GM13976 (cell line): ENCODE data around the gene ADIPOR1.

ENCODE experiments used
- DNase-seq: peaks from one replicate; pipeline ENCODE4 v3.0.0; 2012; ENCODE audit warnings: low spot score
- in situ Hi-C: fragments of 300-500 bp; cut with MboI; formaldehyde crosslinking; loops from one replicate; pipeline ENCODE4 v1.12.0; 2022; ENCODE audit warnings: low sequenced_read_pairs, mixed read lengths, inconsistent platforms; ENCODE audit not compliant: unreplicated experiment
- TF ChIP-seq, protein P1 (sequence below): IDR thresholded peaks from 2 replicates; pipeline ENCODE4 v1.5.1; 2012; ENCODE audit warnings: borderline replicate concordance, mild to moderate bottlenecking; ENCODE audit not compliant: insufficient read depth; ENCODE audit errors: extremely low read depth, missing control alignments, control extremely low read depth

Gene ADIPOR1

GRCh38 chr1:202982715-202983430 is 24.8 kb upstream of the ADIPOR1 start:
- in situ Hi-C loops: loop anchor here (25.0 kb wide), 1 partner anchor 221 kb away; no protein-coding TSS in a partner anchor
- TF ChIP-seq, protein P1, sequence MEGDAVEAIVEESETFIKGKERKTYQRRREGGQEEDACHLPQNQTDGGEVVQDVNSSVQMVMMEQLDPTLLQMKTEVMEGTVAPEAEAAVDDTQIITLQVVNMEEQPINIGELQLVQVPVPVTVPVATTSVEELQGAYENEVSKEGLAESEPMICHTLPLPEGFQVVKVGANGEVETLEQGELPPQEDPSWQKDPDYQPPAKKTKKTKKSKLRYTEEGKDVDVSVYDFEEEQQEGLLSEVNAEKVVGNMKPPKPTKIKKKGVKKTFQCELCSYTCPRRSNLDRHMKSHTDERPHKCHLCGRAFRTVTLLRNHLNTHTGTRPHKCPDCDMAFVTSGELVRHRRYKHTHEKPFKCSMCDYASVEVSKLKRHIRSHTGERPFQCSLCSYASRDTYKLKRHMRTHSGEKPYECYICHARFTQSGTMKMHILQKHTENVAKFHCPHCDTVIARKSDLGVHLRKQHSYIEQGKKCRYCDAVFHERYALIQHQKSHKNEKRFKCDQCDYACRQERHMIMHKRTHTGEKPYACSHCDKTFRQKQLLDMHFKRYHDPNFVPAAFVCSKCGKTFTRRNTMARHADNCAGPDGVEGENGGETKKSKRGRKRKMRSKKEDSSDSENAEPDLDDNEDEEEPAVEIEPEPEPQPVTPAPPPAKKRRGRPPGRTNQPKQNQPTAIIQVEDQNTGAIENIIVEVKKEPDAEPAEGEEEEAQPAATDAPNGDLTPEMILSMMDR: no peak
- no peak for DNase-seq

GRCh38 chr1:202981939-202982338 is 23.8 kb upstream of the ADIPOR1 start:
- in situ Hi-C loops: loop anchor here (25.0 kb wide), 1 partner anchor 220 kb away; no protein-coding TSS in a partner anchor
- DNase-seq: no peak
- TF ChIP-seq, protein P1: no peak

GRCh38 chr1:202979459-202979858 is 21.3 kb upstream of the ADIPOR1 start:
- no peak for DNase-seq
- in situ Hi-C loops: loop anchor here (25.0 kb wide), 1 partner anchor 217 kb away; no protein-coding TSS in a partner anchor
- TF ChIP-seq, protein P1: no peak

GRCh38 chr1:202976633-202977032 is 18.5 kb upstream of the ADIPOR1 start:
- TF ChIP-seq, protein P1: no peak

GRCh38 chr1:202974856-202975255 is 16.7 kb upstream of the ADIPOR1 start:
- TF ChIP-seq, protein P1: no peak
- in situ Hi-C loops: loop anchor here (25.0 kb wide), 1 partner anchor 213 kb away; no protein-coding TSS in a partner anchor
- DNase-seq: no peak

More at GRCh38 chr1:202976633-202977032, 18.5 kb upstream of the ADIPOR1 start:
- no peak for DNase-seq
- in situ Hi-C loops: loop anchor here (25.0 kb wide), 1 partner anchor 214 kb away; no protein-coding TSS in a partner anchor

GRCh38 chr1:202972046-202972445 is 13.9 kb upstream of the ADIPOR1 start:
- in situ Hi-C loops: no loop called here
- DNase-seq: no peak
- TF ChIP-seq, protein P1: no peak

DNA sequence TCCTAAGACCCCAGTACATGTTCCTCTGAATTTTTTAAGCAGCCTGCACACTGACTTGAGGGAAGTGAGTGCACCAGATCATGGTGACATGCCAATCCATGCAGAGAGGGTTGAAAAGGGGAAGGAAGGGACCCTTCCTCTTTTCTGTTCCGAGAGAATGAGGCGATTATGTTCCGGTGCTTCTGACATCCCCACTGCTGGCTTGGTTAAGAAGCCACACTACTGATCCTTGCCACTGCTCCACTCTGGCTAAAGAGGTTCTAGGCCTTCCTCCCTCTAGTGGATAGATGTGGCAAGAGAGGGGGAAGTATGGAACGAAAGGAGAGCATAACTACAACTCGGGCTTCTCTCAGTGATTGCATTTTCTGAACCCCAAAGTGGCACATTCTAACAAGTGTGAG is 10.8 kb upstream of the ADIPOR1 start:
- DNase-seq: peak; percentile 68
- TF ChIP-seq, protein P1: peak; percentile 43
- in situ Hi-C loops: no loop called here
